WERI-Rb-1 (cell line): ENCODE results near the gene GRHPR.
"Not testable (repeated sequence)": the region's sequence is repeated elsewhere in the genome, so short reads cannot be mapped to it uniquely, and the experiment has no call there.

Experiments
- DNase-seq: peaks from one replicate; pipeline ENCODE4 v3.0.0-alpha.2; 2020
- H3K27ac ChIP-seq: fragments of 250-450 bp; sonication (Bioruptor Pico); 2 replicates; pipeline ENCODE4 v1.5.1; 2020; ENCODE audit warnings: mild to moderate bottlenecking, moderate library complexity
- H3K27me3 ChIP-seq: fragments of 250-450 bp; sonication (Bioruptor Pico); 2 replicates; pipeline ENCODE4 v1.5.1; 2021; ENCODE audit warnings: mild to moderate bottlenecking, low read depth, moderate library complexity; ENCODE audit not compliant: insufficient read depth, severe bottlenecking
- H3K36me3 ChIP-seq: fragments of 250-450 bp; sonication (Bioruptor Pico); 2 replicates; pipeline ENCODE4 v1.5.1; 2020; ENCODE audit warnings: mild to moderate bottlenecking, moderate library complexity
- H3K4me3 ChIP-seq: 2 replicates; pipeline ENCODE4 v1.5.1; 2011; ENCODE audit warnings: low read depth, mild to moderate bottlenecking, control low read depth, low read length
- H3K9me3 ChIP-seq: fragments of 250-450 bp; sonication (Bioruptor Pico); 2 replicates; pipeline ENCODE4 v1.5.1; 2021; ENCODE audit warnings: mild to moderate bottlenecking, moderate library complexity; ENCODE audit not compliant: severe bottlenecking
- CTCF ChIP-seq: IDR thresholded peaks from 2 replicates; pipeline ENCODE4 v1.5.1; 2011; ENCODE audit warnings: low read depth, mild to moderate bottlenecking, control low read depth, inconsistent platforms, low read length

Gene GRHPR

GRCh38 chr9:37474438-37474837, 51.9 kb downstream of the GRHPR start:
- TF ChIP-seq CTCF: no peak
- DNase-seq: no peak
- H3K27me3 ChIP-seq: no peaks in the 10 kb centered on the region
- no peaks in the 10 kb centered on the region for H3K36me3 ChIP-seq
- peaks cover 13% of the 10 kb centered on the region for H3K9me3 ChIP-seq
- no peak overlapping the region for H3K27ac ChIP-seq
- no peak overlapping the region for H3K4me3 ChIP-seq

DNA sequence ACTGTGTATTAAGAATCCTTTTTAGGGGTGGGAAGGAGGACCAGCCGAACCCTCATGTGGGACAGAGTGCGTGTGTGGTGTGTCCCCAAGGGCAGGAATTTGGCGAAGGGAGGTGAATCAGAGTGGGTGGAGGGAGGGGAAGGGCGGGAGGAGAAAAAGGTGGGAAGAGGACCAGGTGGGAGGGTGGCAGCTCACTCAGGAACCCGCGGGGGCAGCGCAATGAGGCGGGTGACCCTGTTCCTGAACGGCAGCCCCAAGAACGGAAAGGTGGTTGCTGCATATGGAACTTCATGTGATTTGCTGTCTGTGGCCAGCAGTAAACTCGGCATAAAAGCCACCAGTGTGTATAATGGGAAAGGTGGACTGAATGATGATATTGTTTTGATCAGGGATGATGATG, 54.4 kb downstream of the GRHPR start:
- DNase-seq: no peak
- H3K9me3 ChIP-seq: peaks cover 13% of the 10 kb centered on the region
- no peak for TF ChIP-seq CTCF

GRCh38 chr9:37477443-37477842, 54.9 kb downstream of the GRHPR start:
- not testable (repeated sequence) for H3K4me3 ChIP-seq, DNase-seq, H3K27ac ChIP-seq, H3K36me3 ChIP-seq, H3K27me3 ChIP-seq
- peaks cover 13% of the 10 kb centered on the region for H3K9me3 ChIP-seq

More for the DNA sequence above, 54.4 kb downstream of the GRHPR start:
- no peak overlapping the region for H3K4me3 ChIP-seq
- no peaks in the 10 kb centered on the region for H3K27me3 ChIP-seq
- no peaks in the 10 kb centered on the region for H3K36me3 ChIP-seq
- no peak overlapping the region for H3K27ac ChIP-seq

DNA sequence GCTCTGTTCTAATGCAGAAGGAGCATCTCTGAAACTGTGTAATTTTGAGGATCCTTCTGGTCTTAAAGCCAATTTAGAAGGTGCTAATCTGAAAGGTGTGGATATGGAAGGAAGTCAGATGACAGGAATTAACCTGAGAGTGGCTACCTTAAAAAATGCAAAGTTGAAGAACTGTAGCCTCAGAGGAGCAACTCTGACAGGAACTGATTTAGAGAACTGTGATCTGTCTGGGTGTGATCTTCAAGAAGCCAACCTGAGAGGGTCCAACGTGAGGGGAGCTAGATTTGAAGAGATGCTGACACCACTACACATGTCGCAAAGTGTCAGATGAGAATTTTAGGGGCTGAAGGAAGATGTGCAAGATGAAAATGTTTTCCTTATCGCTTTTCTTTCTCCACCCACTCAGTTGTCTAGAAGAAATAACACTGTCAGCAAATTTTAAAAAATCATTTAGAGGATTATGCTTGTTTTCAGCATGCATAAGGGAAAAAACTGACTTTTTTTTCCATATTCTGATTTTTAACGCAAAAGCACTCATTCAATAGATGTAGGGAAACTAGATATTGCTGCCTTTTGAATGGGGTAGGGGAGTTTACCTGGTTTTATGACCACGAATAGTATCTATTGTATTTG, 55.6 kb downstream of the GRHPR start:
- H3K9me3 ChIP-seq: peaks cover 13% of the 10 kb centered on the region
- H3K27ac ChIP-seq, H3K36me3 ChIP-seq, H3K27me3 ChIP-seq, DNase-seq, H3K4me3 ChIP-seq: not testable (repeated sequence)

DNA sequence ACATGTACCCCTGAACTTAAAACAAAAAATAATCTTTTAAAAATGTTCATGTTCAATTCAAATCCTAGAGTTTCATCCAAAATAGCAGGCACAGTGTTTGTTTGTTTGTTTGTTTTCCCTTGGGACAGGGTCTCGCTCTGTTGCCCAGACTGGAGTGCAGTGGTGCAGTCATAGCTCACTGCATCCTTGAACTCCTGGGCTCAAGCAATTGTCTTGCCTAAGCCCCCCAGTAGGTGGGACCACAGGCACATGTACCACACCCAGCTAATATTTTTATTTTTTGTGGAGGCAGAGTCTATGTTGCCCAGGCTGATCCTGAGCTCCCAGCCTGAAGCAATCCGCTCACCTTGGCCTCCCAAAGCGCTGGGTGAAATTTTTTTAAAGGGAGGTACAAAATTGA, 58.3 kb downstream of the GRHPR start:
- Histone ChIP-seq H3K4me3 (no peak overlapping the region), H3K27ac (no peak overlapping the region), H3K27me3 (no peaks in the 10 kb centered on the region), H3K36me3 (no peaks in the 10 kb centered on the region), H3K9me3 (no peaks in the 10 kb centered on the region)
- no peak for TF ChIP-seq CTCF
- DNase-seq: no peak

- no peak for TF ChIP-seq CTCF
- H3K27ac ChIP-seq: peak within 1 kb of the TSS; percentile 77
- H3K4me3 ChIP-seq: peak within 1 kb of the TSS; percentile 73
- peak; percentile 97 for DNase-seq
- peaks cover 30% of the 10 kb centered on the region for H3K36me3 ChIP-seq
- no peaks in the 10 kb centered on the region for H3K27me3 ChIP-seq
- no peaks in the 10 kb centered on the region for H3K9me3 ChIP-seq
These were observed 63.1 kb downstream of the GRHPR start, which contains the start of gene POLR1E for GRCh38 chr9:37485389-37486255. Gene POLR1E, plus strand, starts transcription at chr9:37485948. Its CDS starts 100 bp downstream, at chr9:37486048.
